ENCODE results near the gene KAT2A.

KAT2A gene

DNA sequence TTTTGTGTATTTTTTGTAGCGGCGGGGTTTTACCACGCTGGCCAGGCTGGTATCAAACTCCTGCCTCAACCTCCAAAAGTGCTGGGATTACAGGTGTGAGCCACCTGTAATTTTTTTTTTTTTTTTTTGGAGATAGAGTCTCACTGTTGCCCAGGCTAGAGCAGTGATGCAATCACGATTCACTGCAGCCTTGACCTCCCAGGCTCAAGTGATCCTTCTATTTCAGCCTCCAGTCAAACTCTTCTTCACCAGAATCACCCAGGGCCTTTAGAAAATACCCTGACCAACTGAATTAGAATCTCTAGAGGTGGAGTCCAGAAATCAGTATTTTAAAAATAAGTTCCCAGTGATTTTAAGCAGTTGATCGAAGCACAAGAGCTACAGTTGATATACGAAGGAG lies 14.0 kb upstream of the KAT2A start:
- DNase-seq, result no peak

DNA sequence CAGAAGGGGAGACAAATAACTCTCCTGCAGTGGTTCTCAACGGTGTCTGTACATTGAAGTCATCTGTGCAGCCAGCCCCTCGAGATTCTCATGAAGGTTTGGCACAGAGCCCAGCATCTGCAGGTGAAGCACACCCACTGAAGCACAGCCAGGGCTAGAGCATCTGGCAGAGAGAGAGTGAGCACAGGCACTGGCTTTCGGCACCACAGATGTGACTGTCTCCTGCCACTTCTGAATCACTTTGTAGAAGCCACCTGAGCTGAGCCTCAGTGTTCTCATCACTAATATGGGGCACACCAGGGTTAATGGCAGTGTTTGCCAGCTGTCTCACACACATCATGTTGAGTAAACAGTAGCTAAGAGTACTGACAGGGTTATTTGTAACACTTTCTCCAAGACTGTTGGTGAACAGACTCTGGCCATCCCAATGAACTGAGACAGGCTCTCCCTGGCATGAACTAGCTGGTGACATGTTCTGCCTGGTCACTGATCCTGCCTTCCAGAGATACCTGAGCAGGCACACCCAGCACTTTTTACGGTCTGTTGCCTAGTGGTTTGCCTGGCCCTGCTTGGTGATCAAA lies 12.4 kb upstream of the KAT2A start:
- DNase-seq, result no peak

DNA sequence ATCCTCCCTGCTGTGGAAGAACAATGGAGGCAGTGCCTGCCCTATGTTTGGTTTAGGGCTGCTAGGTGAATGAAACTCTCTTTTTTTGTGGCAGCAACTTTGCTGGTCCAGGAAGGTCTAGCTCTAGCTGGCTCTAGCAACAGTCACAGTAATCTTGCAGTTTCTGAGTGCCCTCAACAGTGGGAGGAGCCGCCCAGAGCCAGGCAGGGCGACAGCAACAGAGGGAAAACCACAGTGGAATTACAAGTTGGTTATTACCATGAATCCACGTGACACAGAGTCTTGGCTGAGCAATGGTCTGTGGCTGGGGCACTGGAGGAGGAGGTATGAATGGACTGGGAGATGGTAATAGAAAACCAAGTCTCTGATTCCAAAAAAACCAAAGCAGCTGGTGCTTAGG lies 11.8 kb upstream of the KAT2A start:
- DNase-seq, result no peak

DNA sequence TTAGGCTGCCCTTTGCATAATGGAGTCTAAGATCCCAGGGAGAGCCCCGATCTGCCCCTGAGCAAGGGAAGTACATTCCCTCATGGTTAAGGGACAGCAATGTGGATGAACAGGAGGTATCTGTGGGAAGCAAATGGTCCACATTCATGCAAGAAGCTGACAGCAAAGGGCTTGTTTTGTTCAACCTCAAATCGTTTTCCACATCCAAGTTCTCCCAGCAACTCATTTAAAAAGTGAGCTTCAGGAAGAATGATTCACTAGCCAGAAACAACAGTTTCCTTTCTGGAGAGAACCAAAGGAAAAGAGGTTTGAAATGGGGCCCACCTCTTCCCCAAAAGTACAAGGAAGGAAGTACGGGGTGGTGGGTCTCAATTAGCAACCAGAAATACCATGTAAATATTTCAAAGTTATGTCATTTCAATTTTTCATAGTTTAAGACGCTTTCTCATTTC lies 10.8 kb upstream of the KAT2A start:
- DNase-seq, result no peak

DNA sequence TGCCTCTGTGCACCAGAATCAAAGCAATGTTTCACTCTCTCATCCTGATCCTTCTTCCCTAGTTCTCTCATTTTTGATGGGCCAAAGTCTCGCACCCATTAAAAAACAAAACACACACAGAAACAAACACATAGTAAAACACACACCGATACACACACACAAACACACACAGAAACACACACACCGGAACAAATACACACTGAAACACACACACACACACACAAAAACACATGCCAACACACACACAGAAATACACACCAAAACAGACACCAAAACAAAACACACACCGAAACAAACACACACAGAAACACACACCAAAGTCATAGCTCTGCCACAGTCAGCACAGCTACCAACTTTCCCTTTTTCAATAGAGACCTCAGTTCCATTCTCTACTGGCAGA lies 10.1 kb upstream of the KAT2A start:
- no peak for DNase-seq

DNA sequence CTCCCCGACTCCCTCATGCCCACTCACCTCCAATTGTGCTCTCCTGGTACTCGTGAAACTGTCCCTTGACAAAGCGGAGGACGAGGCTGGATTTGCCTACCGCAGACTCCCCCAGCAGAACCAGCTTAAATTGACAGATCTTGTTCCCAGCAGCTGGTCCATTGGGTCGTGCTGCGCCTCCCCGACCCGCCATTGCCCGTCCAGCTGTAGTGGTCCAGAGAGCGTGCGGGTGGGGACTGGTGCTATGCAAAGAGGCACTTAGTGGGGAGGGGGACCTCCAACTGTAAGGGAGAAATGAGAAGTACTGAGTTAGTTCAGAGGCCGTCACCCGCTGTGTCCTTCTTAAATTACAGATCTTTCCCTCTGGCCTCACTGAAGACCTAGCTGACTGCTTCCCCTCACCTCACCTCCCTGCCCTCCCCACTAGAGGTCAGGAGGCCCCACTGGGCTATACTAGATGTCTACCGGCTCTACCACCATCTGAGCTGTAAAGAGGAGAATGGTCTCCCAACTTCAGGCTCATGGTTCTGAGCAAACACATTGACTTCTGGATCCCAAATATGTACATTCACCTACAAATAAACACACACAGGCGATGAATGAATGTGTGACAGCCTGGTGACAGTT lies 9.3 kb upstream of the KAT2A start:
- no peak for DNase-seq

DNA sequence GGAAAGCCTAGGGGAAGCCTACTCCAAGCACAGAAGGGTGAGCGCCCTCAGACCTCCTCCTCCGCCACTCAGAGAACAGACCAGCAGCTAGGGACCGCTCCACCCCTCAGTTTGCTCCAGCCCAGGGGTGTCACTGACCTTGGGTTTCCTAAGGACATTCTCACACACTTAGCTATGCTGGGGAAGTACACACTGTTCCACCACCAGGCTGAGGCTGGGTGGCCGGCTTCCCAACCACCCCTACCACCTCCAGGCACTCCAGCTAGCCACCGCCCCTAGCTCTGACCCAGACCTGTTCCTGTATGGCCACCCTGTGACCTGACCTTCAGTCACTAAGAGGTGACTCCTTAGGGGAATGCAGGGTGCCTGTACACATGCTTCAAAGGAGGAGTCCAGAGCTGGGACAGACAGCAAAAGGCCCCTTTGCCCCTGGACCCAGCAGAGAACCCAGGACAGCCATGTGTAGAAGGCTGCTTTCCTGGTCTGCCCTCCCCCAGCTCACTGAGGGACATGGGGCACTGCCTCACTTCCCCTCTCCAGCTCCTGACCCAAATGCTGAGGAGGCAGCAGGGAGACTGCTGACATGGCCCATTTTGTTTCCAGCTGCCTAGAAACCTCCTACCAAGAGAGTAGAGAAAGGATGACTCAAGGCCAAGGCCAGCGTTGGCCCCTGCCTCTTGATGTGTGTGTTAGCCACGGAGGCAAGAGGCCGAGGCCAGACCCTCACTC lies 8.1 kb upstream of the KAT2A start:
- DNase-seq, result no peak

DNA sequence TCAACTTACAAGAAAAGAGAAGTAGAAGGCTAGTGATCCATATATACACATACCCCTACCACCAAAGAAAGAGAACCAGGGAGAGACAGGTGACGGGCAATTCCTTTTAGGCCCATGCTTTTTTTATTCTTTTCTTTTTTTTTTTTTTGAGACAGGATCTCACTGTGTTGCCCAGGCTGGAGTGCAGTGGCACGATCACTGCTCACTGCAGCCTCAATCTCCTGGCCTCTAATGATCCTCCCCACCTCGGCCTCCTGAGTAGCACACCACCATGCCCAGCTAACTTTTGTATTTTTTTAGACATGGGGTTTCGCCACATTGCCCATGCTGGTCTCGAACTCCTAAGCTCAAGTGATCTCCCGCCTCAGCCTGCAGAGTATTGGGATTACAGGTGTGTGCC lies 6.2 kb upstream of the KAT2A start:
- no peak for DNase-seq

DNA sequence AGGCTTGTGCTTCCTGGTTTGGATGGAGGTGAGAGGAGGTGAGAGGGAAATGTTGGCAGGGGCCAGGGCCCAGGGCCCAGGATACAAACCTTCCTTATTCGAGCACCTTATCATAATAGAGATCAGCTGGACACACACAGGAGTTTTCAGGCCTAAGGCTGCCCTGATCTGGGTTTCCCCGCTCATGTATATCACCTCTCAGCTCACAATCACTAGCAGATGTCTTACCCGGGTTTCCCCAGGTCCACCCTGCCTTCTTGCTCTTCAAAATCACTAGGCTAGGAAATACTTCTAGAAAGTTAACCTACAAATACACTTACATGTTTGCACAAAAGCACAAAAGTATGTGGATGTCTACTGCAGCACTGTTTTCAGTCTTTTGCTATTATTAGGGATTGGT lies 5.7 kb upstream of the KAT2A start:
- no peak for DNase-seq

DNA sequence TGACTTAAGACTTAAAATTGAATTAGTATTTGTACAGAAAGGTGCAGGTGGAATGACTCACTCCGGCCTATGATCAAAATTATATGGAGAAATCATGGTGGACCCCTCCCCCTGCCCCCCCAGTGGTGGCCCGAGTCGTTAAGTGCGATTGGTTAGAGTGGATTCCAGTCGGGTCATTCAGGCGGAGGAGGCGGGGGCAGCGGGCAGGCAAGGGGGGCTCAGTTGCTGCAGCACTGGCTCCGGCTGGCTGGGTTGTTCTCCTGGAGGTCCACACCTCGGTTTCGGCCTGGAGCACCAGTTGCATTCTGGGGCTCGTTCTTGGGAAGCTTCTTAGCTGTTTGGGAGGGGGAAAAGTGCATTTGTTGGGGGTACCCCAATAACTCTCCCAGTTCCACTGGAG lies 4.4 kb upstream of the KAT2A start:
- no peak for DNase-seq

DNA sequence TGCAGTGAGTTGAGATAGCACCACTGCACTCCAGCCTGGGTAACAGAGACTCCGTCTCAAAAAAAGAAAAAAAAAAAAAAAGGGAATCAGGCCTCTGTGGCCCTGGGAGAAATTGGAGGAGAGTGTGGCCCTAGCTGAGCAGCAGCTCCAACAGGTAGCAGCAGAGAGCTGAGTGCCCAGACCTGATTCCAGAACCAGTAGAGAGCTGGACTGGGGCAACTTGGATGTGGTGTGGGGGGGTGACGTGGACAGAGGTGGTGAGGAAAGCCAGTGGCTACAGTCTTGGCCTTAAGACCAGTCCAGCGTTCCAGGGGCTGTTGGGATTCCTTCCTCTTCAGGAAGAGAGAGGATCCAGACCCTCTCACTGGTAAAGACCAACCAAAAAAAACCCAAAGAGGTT lies 3.1 kb upstream of the KAT2A start:
- DNase-seq, result no peak

DNA sequence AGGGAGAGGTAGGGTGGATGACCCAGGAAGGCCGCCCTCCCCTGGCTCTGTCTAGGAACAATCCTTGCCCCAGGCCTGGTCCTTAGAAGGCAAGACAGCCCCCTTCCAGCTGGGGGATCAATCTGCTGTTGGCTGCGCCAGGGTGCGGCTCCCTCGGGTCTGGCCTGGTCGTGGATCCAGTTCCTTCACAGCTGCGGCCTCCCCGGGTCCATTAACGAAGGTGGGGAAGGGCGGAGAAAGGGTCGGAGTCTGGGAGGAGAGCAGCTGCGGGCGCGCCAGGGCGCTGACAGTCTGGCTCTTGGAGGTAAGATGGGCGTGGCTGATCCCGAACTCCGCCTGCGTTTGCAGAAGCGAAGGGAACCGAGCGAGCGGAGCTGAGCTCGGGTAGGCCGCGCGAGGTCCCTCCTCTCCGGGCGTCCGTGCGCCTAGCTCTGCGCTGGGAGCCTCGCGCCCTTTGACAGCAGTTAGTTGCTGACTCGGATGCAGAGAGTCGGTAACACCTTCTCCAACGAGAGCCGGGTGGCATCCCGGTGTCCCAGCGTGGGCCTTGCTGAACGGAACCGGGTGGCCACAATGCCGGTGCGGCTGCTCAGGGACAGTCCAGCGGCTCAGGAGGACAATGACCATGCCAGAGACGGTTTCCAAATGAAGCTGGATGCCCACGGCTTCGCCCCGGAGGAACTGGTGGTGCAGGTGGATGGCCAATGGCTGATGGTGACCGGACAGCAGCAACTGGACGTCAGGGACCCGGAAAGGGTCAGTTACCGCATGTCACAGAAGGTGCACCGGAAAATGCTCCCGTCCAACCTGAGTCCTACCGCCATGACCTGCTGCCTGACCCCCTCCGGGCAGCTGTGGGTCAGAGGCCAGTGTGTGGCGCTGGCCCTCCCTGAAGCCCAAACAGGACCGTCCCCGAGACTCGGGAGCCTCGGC lies 1.5 kb upstream of the KAT2A start, which contains the start of gene HSPB9:
TSS of gene HSPB9 (plus strand) at position 434 of the 933 bp plus-strand sequence. CDS start at position 481, 47 bp downstream.
- DNase-seq, result no peak

DNA sequence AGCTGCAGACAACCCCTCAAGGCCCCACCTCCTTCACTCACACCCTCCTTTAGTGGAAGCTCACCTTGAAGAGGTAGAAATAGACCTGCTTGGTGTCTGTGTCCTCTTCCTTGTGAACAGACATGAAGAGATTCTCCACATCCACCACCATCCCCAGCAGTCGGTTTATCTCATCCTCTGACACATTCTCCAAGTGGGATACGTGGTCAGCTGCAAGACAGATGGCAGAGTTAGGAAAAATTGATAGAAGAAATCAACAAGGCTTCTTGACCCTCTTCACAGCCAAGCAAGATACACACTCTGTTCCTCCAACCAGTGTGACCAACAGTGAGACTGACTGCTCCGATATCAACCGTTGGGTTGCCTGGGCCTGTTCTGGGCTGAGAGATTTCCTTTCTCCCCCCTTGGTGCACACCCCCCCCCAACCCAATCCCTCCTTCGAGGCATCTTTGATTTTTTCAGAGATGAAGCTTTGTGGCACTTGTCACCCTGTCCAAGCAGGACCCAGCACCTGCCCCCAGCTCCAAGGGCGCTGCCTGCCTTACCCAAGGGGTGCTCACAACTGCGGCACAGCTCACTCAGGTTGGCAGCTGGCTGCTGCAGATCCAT lies 902 bp downstream of the KAT2A start:
- DNase-seq, result no peak

DNA sequence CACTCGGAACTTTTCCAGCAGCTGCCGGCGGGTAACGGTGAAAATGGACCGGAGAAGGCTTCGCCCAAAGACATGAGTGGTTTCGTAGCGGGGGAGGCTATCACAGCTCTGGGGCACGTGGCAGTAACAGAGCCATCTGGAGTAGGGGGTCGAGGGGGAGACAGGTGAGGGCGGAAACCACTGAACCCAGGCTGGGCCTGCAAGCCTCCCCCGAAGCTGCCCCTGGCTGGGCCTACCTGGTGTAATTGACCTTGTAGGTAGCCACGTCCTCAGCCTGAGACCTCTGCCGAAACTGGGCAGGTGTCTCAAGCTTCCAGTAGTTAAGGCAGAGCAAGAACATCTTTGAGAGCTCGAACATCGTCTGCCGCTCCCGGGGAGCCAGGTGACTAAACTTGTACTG lies 1.9 kb downstream of the KAT2A start:
- DNase-seq, result no peak

DNA sequence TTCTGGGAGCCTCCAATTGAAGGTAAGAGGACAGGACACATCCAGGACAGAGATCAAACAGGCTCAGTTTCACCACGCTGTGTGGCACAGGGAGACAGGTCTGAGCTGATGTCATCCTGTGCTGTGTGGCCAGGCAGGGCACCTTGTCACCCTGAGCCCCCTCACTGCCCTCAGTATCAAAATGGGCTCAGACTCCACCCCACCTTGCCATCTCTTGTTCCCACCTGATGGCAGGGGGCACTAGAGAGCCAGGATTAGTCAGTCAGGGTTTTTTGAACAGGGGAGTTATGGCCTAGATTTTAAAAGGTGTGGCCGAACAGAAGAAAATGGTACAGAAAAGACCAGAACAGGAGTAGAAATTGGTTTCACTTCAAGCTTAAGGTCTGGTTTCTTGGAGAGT lies 2.6 kb downstream of the KAT2A start:
- no peak for DNase-seq

DNA sequence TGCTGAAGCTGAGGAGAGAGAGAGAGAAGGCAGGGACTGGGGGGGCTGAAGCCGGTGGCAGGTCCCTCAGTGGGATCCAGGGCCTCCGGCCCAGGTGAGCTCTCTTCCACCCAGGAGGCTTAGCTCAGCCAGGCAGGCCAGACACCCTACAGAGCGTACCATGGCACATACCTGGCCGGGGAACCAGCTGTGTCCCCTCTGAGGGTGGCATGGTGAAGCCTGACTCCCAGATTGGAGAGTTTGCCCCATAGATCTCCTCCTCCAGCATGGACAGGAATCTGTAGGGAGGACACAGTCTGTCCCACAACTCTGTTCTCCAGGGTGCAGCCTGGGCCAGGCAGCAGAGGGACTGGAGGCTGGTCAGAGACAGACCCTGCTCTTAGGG lies 3.0 kb downstream of the KAT2A start:
- DNase-seq, result no peak

DNA sequence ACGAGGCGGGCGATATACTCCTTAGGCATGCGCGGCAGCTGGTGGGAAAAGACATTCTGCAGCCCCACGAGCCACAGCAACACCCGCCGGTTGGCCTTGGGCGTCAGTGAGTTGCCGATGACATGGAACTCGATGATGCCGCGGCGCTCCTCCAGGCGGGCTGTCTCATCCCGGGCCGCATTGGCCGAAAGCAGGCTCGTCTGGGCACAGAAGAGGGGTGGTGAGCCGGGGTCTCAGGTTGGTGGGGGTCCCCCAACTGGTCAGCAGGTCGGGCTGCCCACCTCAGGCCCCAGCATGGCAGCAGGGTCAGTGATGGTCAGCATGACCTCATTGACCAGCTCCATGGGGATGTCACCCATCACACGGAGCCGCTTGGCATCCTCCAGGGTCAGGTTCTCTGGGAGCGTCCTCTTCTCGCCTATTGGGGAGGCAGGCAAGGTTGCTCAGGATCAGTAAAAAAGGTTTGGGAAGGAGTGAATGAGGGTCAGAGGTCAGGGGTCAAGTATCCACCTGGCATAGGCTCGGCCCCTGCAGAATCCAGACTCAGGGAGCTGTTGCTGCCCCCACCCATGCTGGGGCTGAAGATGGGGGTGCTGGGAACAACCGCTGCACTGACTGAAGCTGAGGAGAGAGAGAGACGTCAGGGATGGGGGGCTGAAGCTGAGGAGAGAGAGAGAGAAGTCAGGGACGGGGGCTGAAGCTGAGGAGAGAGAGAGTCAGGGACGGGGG lies 3.6 kb downstream of the KAT2A start:
- no peak for DNase-seq

DNA sequence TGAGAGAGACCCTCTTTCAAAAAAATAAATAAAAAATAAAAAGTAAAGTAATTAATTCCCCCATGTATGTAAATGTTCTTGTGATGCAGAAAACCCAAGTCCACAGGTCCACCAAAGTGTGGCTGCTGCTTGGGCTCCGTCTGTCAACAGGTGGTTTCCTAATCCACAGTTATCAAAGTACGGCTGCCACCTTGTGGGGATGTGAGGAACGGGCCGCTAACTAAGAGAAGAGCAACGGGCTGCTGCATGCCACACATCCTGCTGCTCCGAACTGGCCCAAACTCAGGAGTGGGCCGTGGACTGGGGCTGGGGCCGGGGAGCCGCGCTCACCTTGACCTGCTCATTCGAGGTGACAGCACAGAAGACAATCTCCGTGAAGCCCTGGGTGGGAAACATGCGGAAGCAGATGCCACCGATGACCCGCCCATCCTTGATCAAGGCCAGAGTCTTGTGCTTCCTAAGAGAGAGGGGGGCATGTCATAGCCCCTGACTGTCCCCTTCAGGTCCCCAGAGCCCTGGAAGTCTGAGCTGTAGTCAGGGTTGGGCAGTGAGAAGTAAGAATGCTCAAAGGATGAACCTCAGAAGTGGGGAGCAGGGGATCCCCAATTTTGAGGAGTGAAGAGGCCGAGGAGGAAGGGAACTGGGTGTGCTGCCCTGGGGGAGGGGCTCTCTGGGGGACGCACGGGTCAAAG lies 4.3 kb downstream of the KAT2A start:
- no peak for DNase-seq

DNA sequence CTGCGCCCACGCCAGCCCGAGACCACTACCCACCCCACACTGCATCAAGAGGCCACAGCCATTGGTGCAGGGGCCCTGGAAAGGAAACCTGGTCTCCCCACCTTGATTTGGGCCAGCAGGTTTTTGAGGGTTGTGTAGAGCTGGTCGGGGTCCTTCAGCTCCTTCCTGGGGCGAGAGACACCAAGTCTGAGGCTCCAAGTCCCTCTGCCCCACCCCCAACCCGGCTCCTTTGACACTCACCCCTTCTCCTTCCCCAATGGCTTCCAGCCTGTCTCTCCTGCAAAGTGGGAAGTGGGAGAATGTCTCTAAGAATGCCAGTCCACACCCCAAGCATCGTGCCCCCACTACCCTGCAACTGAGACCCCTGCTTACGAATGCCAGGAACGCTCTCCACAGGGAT lies 7.0 kb downstream of the KAT2A start:
- DNase-seq, result no peak

DNA sequence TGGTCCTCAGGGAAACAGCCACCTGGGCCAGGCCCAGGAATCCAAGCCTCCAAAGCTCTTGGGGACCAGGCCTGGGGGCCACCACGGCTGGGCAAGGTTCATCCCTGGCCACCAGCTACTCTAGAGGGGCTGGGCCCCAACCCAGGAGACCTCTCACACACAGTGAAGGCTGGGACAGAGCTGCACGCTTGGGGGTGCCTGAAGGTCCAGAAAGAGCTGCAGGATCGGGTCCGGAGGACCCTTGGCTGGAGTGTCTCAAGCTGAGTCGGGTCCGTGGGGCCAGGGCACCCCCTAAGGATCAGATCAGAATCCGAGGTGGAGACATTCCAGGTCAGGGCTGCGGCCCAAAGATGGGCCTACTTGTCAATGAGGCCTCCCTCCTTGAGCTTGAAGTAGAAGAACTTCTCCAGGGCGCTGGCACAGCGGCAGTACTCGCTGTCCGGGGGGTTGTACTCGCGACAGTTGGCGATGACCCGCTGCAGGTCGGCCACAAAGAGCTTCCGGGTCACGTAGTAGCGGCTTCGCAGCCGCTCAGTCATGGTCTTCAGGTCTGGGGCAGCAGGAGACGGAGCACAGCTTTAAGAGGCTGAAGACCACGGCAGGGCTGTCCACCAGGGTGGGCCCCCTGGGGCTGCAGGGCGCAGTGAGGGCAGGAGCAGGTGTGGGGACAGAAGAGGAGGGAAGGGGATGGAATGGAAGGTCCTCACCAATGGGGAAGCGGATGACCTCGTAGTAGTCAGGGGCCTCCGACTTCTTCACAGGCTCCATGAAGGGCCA lies 7.7 kb downstream of the KAT2A start:
- DNase-seq, result no peak
